HEK293 (cell line): Measurements from ENCODE around the gene HECTD4.

Experiments
- CTCF ChIA-PET: fragments of 350-600 bp; formaldehyde crosslinking; extraction: SDS; loops from one replicate; lab custom pipeline; 2021; ENCODE audit warnings: antibody characterized with exemption; lab: Yijun Ruan, JAX
- POLR2A ChIA-PET: fragments of 300-600 bp; formaldehyde crosslinking; extraction: SDS; loops from one replicate; lab custom pipeline; 2020; ENCODE audit warnings: antibody characterized with exemption, inconsistent platforms; lab: Yijun Ruan, JAX
- H3K27ac ChIP-seq: fragments of 200-500 bp; sonication (Bioruptor generic); 2 replicates; pipeline ENCODE4 v1.5.1; 2014; ENCODE audit warnings: low read depth, low read length, control low read depth, inconsistent platforms; ENCODE audit errors: extremely low read depth
- H3K36me3 ChIP-seq, 2 experiments: fragments of 200-500 bp in 1 of 2; sonication (Bioruptor generic) in 1 of 2; 1 replicate in 1 of 2; 2 replicates in 1 of 2; pipeline ENCODE4 v1.5.1; 2014 to 2017; ENCODE audit warnings: inconsistent platforms in 2 of 2, low read length in 2 of 2; ENCODE audit not compliant: control insufficient read depth in 2 of 2, insufficient read depth in 1 of 2
- H3K4me1 ChIP-seq: fragments of 200-500 bp; sonication (Bioruptor generic); 2 replicates; pipeline ENCODE4 v1.5.1; 2014; ENCODE audit warnings: mild to moderate bottlenecking, low read length, inconsistent platforms; ENCODE audit not compliant: control insufficient read depth, insufficient read depth
- H3K4me3 ChIP-seq: 2 replicates; pipeline ENCODE4 v1.5.1; 2011; ENCODE audit warnings: low read depth, mild to moderate bottlenecking, control low read depth, low read length, moderate library complexity
- H3K9me3 ChIP-seq: fragments of 200-500 bp; sonication (Bioruptor generic); 2 replicates; pipeline ENCODE4 v1.5.1; 2014; ENCODE audit warnings: low read depth, low read length, inconsistent platforms; ENCODE audit not compliant: control insufficient read depth, insufficient read depth
- ATF2 ChIP-seq: fragments of 450-650 bp; formaldehyde crosslinking; IDR thresholded peaks from 2 replicates; pipeline ENCODE4 v1.5.1; 2016; ENCODE audit warnings: missing biosample characterization, missing genetic modification characterization, low read depth
- BCL11A ChIP-seq: fragments of 450-650 bp; formaldehyde crosslinking; IDR thresholded peaks from 2 replicates; pipeline ENCODE4 v1.5.1; 2016; ENCODE audit warnings: low read depth, missing biosample characterization, missing genetic modification characterization
- BCL6B ChIP-seq: fragments of 450-650 bp; formaldehyde crosslinking; IDR thresholded peaks from 2 replicates; pipeline ENCODE4 v1.5.1; 2017; ENCODE audit warnings: missing biosample characterization, missing genetic modification characterization
- EGR2 ChIP-seq: fragments of 450-650 bp; formaldehyde crosslinking; IDR thresholded peaks from 2 replicates; pipeline ENCODE4 v1.5.1; 2016; ENCODE audit warnings: low read depth, missing biosample characterization, missing genetic modification characterization
- GLI2 ChIP-seq: fragments of 450-650 bp; formaldehyde crosslinking; IDR thresholded peaks from 2 replicates; pipeline ENCODE4; 2017; ENCODE audit warnings: missing biosample characterization, missing genetic modification characterization, low read depth, borderline replicate concordance
- KLF16 ChIP-seq: fragments of 450-650 bp; formaldehyde crosslinking; IDR thresholded peaks from 2 replicates; pipeline ENCODE4 v1.5.1; 2017; ENCODE audit warnings: missing biosample characterization, missing genetic modification characterization
- REPIN1 ChIP-seq: fragments of 450-650 bp; formaldehyde crosslinking; IDR thresholded peaks from 2 replicates; pipeline ENCODE4 v1.5.1; 2017; ENCODE audit warnings: missing biosample characterization, missing genetic modification characterization, low read depth
- ZFHX2 ChIP-seq: fragments of 450-650 bp; formaldehyde crosslinking; conservative IDR thresholded peaks from 2 replicates; pipeline ENCODE4 v1.5.1; 2016; ENCODE audit warnings: missing biosample characterization, missing genetic modification characterization
- ZFP41 ChIP-seq: fragments of 450-650 bp; formaldehyde crosslinking; IDR thresholded peaks from 2 replicates; pipeline ENCODE4 v1.5.1; 2016; ENCODE audit warnings: missing biosample characterization, missing genetic modification characterization, borderline replicate concordance
- ZNF221 ChIP-seq: fragments of 450-650 bp; formaldehyde crosslinking; IDR thresholded peaks from 2 replicates; pipeline ENCODE4 v1.5.1; 2017; ENCODE audit warnings: missing biosample characterization, missing genetic modification characterization, borderline replicate concordance
- ZNF23 ChIP-seq: fragments of 450-650 bp; formaldehyde crosslinking; IDR thresholded peaks from 2 replicates; pipeline ENCODE4 v1.5.1; 2016; ENCODE audit warnings: missing biosample characterization, missing genetic modification characterization, borderline replicate concordance
- ZNF24 ChIP-seq: fragments of 450-650 bp; formaldehyde crosslinking; IDR thresholded peaks from 2 replicates; pipeline ENCODE4 v1.5.1; 2016; ENCODE audit warnings: missing biosample characterization, missing genetic modification characterization
- ZNF274 ChIP-seq, 2 experiments: fragments of 200-500 bp in 1 of 2; fragments of 450-650 bp in 1 of 2; sonication (Bioruptor generic) in 1 of 2; formaldehyde crosslinking in 1 of 2; IDR thresholded peaks; 2 replicates each; pipeline versions ENCODE4 v1.5.1 to v1.6.1; 2014 to 2016; ENCODE audit warnings: borderline replicate concordance in 1 of 2, inconsistent platforms in 1 of 2, low read length in 1 of 2, missing biosample characterization in 1 of 2, missing genetic modification characterization in 1 of 2
- ZNF416 ChIP-seq: fragments of 450-650 bp; formaldehyde crosslinking; IDR thresholded peaks from 2 replicates; pipeline ENCODE4 v1.5.1; 2016; ENCODE audit warnings: missing biosample characterization, missing genetic modification characterization
- ZNF426 ChIP-seq: fragments of 450-650 bp; formaldehyde crosslinking; IDR thresholded peaks from 2 replicates; pipeline ENCODE4 v1.5.1; 2017; ENCODE audit warnings: missing biosample characterization, missing genetic modification characterization, mild to moderate bottlenecking, inconsistent platforms, moderate library complexity
- ZNF548 ChIP-seq: fragments of 450-650 bp; formaldehyde crosslinking; IDR thresholded peaks from 2 replicates; pipeline ENCODE4 v1.5.1; 2016; ENCODE audit warnings: missing biosample characterization, missing genetic modification characterization
- ZNF585B ChIP-seq: fragments of 450-650 bp; formaldehyde crosslinking; IDR thresholded peaks from 2 replicates; pipeline ENCODE4 v1.5.1; 2016; ENCODE audit warnings: missing biosample characterization, missing genetic modification characterization
- ZNF623 ChIP-seq: fragments of 450-650 bp; formaldehyde crosslinking; IDR thresholded peaks from 2 replicates; pipeline ENCODE4 v1.5.1; 2016; ENCODE audit warnings: missing biosample characterization, missing genetic modification characterization
- ZSCAN18 ChIP-seq: fragments of 450-650 bp; formaldehyde crosslinking; IDR thresholded peaks from 2 replicates; pipeline ENCODE4 v1.5.1; 2016; ENCODE audit warnings: missing biosample characterization, missing genetic modification characterization
- ZXDB ChIP-seq: fragments of 450-650 bp; formaldehyde crosslinking; IDR thresholded peaks from 2 replicates; pipeline ENCODE4 v1.5.1; 2016; ENCODE audit warnings: missing biosample characterization, missing genetic modification characterization
- TF ChIP-seq, protein P1 (sequence below): sonication (generic); formaldehyde crosslinking; IDR thresholded peaks from 2 replicates; pipeline ENCODE4 v1.8.1; 2022; ENCODE audit warnings: mild to moderate bottlenecking, moderate library complexity, missing genetic modification reagents
- TF ChIP-seq, protein P2 (sequence below): fragments of 450-650 bp; formaldehyde crosslinking; IDR thresholded peaks from 2 replicates; pipeline ENCODE4 v1.5.1; 2016; ENCODE audit warnings: missing biosample characterization, missing genetic modification characterization, borderline replicate concordance
- TF ChIP-seq, protein P3 (sequence below): fragments of 450-650 bp; formaldehyde crosslinking; IDR thresholded peaks from 2 replicates; pipeline ENCODE4 v1.5.1; 2017; ENCODE audit warnings: missing biosample characterization, missing genetic modification characterization
- TF ChIP-seq, protein P4 (sequence below): fragments of 450-650 bp; formaldehyde crosslinking; IDR thresholded peaks from 2 replicates; pipeline ENCODE4 v1.5.1; 2016; ENCODE audit warnings: missing biosample characterization, missing genetic modification characterization

The HECTD4 gene

GRCh38 chr12:112125250-112125999 is 256.8 kb downstream of the HECTD4 start, which contains the start of gene TRAFD1:
Gene TRAFD1, plus strand, starts transcription at chr12:112125560. Its CDS starts 4,963 bp downstream, at chr12:112130523.
- ChIA-PET CTCF (interaction anchor here (0.6 to 1.2 kb wide), 3 partner anchors 13 to 417 kb away, joined by 3 to 4 read pairs (median 4); no protein-coding TSS in a partner anchor), POLR2A (interaction anchor here (0.6 to 3.1 kb wide), 15 partner anchors 10 to 353 kb away, joined by 3 to 66 read pairs (median 4); partner anchors contain the start of genes ERP29, NAA25 and TMEM116)
- Histone ChIP-seq H3K4me3 (peak within 1 kb of the TSS; percentile 89), H3K4me1 (peaks cover 18% of the 10 kb centered on the region), H3K27ac (peak within 1 kb of the TSS; percentile 83), H3K36me3 (peaks cover 0 to 5% of the 10 kb centered on the region in 2 experiments; a peak in 1 of 3 replicates), H3K9me3 (no peaks in the 10 kb centered on the region)
- 0 out of 2 replicates have a peak, but pooled peaks have one; percentile 29 for TF ChIP-seq EGR2 (tag by site-specific recombination)
- no peak for TF ChIP-seq ATF2 (tag by site-specific recombination)
- TF ChIP-seq, protein P1, sequence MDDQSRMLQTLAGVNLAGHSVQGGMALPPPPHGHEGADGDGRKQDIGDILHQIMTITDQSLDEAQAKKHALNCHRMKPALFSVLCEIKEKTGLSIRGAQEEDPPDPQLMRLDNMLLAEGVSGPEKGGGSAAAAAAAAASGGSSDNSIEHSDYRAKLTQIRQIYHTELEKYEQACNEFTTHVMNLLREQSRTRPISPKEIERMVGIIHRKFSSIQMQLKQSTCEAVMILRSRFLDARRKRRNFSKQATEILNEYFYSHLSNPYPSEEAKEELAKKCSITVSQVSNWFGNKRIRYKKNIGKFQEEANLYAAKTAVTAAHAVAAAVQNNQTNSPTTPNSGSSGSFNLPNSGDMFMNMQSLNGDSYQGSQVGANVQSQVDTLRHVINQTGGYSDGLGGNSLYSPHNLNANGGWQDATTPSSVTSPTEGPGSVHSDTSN (CRISPR knock-in tag): peak; percentile 97
- no peak for TF ChIP-seq ZNF416 (tag by site-specific recombination)
- TF ChIP-seq ZSCAN18: no peak
- TF ChIP-seq ZNF23: no peak
- TF ChIP-seq ZNF585B (tag by site-specific recombination): no peak
- TF ChIP-seq, protein P2, sequence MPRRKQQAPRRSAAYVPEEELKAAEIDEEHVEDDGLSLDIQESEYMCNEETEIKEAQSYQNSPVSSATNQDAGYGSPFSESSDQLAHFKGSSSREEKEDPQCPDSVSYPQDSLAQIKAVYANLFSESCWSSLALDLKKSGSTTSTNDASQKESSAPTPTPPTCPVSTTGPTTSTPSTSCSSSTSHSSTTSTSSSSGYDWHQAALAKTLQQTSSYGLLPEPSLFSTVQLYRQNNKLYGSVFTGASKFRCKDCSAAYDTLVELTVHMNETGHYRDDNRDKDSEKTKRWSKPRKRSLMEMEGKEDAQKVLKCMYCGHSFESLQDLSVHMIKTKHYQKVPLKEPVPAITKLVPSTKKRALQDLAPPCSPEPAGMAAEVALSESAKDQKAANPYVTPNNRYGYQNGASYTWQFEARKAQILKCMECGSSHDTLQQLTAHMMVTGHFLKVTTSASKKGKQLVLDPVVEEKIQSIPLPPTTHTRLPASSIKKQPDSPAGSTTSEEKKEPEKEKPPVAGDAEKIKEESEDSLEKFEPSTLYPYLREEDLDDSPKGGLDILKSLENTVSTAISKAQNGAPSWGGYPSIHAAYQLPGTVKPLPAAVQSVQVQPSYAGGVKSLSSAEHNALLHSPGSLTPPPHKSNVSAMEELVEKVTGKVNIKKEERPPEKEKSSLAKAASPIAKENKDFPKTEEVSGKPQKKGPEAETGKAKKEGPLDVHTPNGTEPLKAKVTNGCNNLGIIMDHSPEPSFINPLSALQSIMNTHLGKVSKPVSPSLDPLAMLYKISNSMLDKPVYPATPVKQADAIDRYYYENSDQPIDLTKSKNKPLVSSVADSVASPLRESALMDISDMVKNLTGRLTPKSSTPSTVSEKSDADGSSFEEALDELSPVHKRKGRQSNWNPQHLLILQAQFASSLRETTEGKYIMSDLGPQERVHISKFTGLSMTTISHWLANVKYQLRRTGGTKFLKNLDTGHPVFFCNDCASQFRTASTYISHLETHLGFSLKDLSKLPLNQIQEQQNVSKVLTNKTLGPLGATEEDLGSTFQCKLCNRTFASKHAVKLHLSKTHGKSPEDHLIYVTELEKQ (tag by site-specific recombination): no peak
- TF ChIP-seq BCL11A (tag by site-specific recombination): no peak
- 0 out of 2 replicates have a peak, but pooled peaks have one; percentile 57 for TF ChIP-seq REPIN1
- no peak for TF ChIP-seq GLI2
- peak; percentile 55 for TF ChIP-seq ZFHX2 (tag by site-specific recombination)
- TF ChIP-seq, protein P3, sequence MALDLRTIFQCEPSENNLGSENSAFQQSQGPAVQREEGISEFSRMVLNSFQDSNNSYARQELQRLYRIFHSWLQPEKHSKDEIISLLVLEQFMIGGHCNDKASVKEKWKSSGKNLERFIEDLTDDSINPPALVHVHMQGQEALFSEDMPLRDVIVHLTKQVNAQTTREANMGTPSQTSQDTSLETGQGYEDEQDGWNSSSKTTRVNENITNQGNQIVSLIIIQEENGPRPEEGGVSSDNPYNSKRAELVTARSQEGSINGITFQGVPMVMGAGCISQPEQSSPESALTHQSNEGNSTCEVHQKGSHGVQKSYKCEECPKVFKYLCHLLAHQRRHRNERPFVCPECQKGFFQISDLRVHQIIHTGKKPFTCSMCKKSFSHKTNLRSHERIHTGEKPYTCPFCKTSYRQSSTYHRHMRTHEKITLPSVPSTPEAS (tag by site-specific recombination): no peak
- no peak for TF ChIP-seq ZFP41
- no peak for TF ChIP-seq ZNF221
- TF ChIP-seq KLF16 (tag by site-specific recombination): peak; percentile 96
- TF ChIP-seq ZNF426: no peak
- no peak for TF ChIP-seq BCL6B (tag by site-specific recombination)
- no peak for TF ChIP-seq ZNF548
- no peak for TF ChIP-seq ZNF274 (IDR thresholded peaks at IDR 0.05; ENCODE audit: low read length)
- no peak for TF ChIP-seq ZNF274 (tag by site-specific recombination; IDR thresholded peaks at IDR 0.05; ENCODE audit: borderline replicate concordance)
- no peak for TF ChIP-seq ZNF623 (tag by site-specific recombination)
- peak; percentile 86 for TF ChIP-seq ZNF24 (tag by site-specific recombination)
- TF ChIP-seq, protein P4, sequence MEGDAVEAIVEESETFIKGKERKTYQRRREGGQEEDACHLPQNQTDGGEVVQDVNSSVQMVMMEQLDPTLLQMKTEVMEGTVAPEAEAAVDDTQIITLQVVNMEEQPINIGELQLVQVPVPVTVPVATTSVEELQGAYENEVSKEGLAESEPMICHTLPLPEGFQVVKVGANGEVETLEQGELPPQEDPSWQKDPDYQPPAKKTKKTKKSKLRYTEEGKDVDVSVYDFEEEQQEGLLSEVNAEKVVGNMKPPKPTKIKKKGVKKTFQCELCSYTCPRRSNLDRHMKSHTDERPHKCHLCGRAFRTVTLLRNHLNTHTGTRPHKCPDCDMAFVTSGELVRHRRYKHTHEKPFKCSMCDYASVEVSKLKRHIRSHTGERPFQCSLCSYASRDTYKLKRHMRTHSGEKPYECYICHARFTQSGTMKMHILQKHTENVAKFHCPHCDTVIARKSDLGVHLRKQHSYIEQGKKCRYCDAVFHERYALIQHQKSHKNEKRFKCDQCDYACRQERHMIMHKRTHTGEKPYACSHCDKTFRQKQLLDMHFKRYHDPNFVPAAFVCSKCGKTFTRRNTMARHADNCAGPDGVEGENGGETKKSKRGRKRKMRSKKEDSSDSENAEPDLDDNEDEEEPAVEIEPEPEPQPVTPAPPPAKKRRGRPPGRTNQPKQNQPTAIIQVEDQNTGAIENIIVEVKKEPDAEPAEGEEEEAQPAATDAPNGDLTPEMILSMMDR (tag by site-specific recombination): peak; percentile 27
- peak; percentile 95 for TF ChIP-seq ZXDB (tag by site-specific recombination)
